ENCODE data around the gene GSN. TPM values are rescaled to one million over a fixed set of nuclear protein-coding genes. Genes with fewer than 3 reads are reported as not detected.

GSN gene
- total and polyA plus RNA-seq, 4 donors, result 133 to 468 (median 233) TPM

DNA sequence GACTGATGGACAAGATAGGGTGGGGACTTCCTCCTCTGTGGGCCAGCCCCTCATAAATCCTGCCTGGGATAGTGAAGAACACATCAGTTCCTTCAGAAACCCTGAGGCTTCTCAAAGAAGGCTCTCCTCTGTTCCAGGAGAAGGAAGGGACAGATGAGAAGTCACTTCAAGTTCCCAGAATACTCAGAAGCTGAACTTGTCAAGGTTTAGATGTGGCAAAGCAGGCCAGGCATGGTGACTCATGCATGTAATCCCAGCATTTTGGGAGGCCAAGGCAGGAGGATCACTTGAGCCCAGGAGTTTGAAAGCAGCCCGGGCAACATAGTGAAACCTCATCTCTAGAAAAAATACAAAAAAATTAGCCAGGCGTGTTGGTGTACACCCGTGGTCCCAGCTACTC is 63.6 kb downstream of the GSN start:
- Histone ChIP-seq H3K27ac (ENCODE audit: low read depth in 1 of 2, low read length in 1 of 2) (peak overlapping the region in 1 of 2 donors; percentile 60), H3K9ac (ENCODE audit: insufficient read depth in 1 of 2, low read length in 2 of 2) (no peak overlapping the region), H3K9me3 (ENCODE audit: control insufficient read depth in 4 of 4, insufficient read depth in 3 of 4, low read length in 3 of 4) (no peaks in the 10 kb centered on the region), H3K36me3 (ENCODE audit: control insufficient read depth in 4 of 4, insufficient read depth in 4 of 4, low read length in 4 of 4) (peaks cover 18 to 53% (median 25%) of the 10 kb centered on the region in 4 donors), H3K4me3 (no peak overlapping the region), H3K4me1 (ENCODE audit: control insufficient read depth in 5 of 5, insufficient read depth in 5 of 5, low read length in 5 of 5) (peaks cover 0 to 9% (median 0%) of the 10 kb centered on the region in 5 donors), H3K27me3 (ENCODE audit: control insufficient read depth in 3 of 3, insufficient read depth in 3 of 3, low read length in 2 of 3) (no peaks in the 10 kb centered on the region)
- TF ChIP-seq, protein P1, sequence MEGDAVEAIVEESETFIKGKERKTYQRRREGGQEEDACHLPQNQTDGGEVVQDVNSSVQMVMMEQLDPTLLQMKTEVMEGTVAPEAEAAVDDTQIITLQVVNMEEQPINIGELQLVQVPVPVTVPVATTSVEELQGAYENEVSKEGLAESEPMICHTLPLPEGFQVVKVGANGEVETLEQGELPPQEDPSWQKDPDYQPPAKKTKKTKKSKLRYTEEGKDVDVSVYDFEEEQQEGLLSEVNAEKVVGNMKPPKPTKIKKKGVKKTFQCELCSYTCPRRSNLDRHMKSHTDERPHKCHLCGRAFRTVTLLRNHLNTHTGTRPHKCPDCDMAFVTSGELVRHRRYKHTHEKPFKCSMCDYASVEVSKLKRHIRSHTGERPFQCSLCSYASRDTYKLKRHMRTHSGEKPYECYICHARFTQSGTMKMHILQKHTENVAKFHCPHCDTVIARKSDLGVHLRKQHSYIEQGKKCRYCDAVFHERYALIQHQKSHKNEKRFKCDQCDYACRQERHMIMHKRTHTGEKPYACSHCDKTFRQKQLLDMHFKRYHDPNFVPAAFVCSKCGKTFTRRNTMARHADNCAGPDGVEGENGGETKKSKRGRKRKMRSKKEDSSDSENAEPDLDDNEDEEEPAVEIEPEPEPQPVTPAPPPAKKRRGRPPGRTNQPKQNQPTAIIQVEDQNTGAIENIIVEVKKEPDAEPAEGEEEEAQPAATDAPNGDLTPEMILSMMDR (IDR thresholded peaks at IDR 0.05; ENCODE audit: control extremely low read depth, extremely low read depth), result no peak
- 77 to 89% methylated on average over 3 of the region's 3 CpGs for WGBS, 2 donors
- DNase-seq, result no peak
- ATAC-seq (ENCODE audit: insufficient read depth, low FRiP score), result no peak

DNA sequence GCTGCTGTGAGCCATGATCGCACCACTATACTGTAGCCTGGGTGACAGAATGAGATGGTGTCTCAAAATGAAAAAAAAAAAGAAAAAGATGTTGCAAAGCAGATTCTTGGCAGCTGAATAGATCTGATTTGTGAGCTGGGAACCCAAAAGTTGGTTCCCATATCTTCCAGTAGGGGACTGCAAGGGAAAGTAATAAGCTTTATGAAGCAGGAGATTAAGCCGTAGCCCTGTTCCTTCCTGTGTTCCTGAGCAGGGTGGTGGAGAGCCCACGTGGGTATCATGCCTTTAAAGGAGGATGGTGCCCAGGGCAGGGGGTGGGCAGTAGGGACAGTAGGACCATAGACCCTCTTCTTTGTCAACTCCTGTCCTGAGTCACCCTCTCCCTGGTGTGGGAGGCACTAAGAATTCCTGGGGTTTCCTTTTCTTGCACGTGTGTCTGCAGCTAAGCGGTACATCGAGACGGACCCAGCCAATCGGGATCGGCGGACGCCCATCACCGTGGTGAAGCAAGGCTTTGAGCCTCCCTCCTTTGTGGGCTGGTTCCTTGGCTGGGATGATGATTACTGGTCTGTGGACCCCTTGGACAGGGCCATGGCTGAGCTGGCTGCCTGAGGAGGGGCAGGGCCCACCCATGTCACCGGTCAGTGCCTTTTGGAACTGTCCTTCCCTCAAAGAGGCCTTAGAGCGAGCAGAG is 64.2 kb downstream of the GSN start:
- DNase-seq, result peak in 2 of 3 donors; percentile 78 to 81
- no peaks in the 10 kb centered on the region for H3K9me3 ChIP-seq (ENCODE audit: control insufficient read depth in 4 of 4, insufficient read depth in 3 of 4, low read length in 3 of 4)
- peaks cover 0 to 9% (median 0%) of the 10 kb centered on the region in 5 donors for H3K4me1 ChIP-seq (ENCODE audit: control insufficient read depth in 5 of 5, insufficient read depth in 5 of 5, low read length in 5 of 5)
- H3K27me3 ChIP-seq (ENCODE audit: control insufficient read depth in 3 of 3, insufficient read depth in 3 of 3, low read length in 2 of 3), result no peaks in the 10 kb centered on the region
- H3K27ac ChIP-seq (ENCODE audit: low read depth in 1 of 2, low read length in 1 of 2), result peak overlapping the region; percentile 60
- ATAC-seq (ENCODE audit: insufficient read depth, low FRiP score), result peak; percentile 15
- WGBS, 2 donors, result 71 to 80% methylated on average over 14 of the region's 14 CpGs
- TF ChIP-seq, protein P1 (IDR thresholded peaks at IDR 0.05; ENCODE audit: control extremely low read depth, extremely low read depth), result no peak
- no peak overlapping the region for H3K9ac ChIP-seq (ENCODE audit: insufficient read depth in 1 of 2, low read length in 2 of 2)
- H3K36me3 ChIP-seq (ENCODE audit: control insufficient read depth in 4 of 4, insufficient read depth in 4 of 4, low read length in 4 of 4), result peaks cover 12 to 53% (median 25%) of the 10 kb centered on the region in 4 donors
- no peak overlapping the region for H3K4me3 ChIP-seq

DNA sequence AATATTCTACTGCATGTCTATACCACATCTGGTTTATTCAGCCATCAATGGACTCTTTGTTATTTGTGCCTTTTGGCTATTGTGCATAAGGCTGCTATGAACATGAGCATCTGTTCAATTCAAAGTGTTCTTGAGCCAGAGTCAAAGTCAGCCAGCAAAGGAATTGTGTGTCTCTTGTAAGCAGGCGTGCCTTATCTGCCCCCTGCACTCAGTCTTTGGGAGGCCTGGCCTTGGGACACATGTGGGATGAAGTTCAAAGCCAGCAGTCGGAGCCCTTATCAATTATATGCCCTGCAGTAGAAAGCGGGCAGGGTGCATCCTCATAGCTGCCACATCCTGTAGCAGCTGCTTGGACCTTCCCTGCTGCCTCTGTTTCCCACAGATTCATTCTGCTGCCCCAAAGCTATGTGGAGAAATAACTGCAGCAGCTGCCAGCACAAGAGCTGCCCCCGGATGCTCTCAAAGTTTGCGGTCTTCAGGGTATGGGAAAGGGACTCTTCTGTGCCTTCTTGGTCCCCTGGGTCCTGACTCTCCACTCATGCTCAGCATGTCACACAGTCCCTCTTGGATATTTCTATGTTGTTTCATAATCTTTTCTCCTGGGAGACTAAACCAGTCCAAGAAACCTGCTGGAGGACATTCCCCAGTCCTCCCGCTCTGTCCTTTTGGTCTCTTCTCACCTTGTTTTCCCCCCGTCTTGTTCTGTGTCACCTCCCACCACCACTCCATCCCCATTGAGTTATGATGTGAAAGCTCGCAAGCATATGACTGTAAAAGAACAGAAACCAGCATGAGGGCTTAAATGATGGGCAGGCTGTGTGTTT is 66.2 kb downstream of the GSN start:
- no peak overlapping the region for H3K4me3 ChIP-seq
- no peak overlapping the region for H3K9ac ChIP-seq (ENCODE audit: insufficient read depth in 1 of 2, low read length in 2 of 2)
- WGBS, 2 donors, result 83 to 88% methylated on average over 8 of the region's 8 CpGs
- H3K9me3 ChIP-seq (ENCODE audit: control insufficient read depth in 4 of 4, insufficient read depth in 3 of 4, low read length in 3 of 4), result no peaks in the 10 kb centered on the region
- H3K27ac ChIP-seq (ENCODE audit: low read depth in 1 of 2, low read length in 1 of 2), result peak overlapping the region in 1 of 2 donors; percentile 45
- DNase-seq, result peak in 1 of 3 donors; percentile 42
- ATAC-seq (ENCODE audit: insufficient read depth, low FRiP score), result no peak
- peaks cover 0 to 9% (median 0%) of the 10 kb centered on the region in 5 donors for H3K4me1 ChIP-seq (ENCODE audit: control insufficient read depth in 5 of 5, insufficient read depth in 5 of 5, low read length in 5 of 5)
- peaks cover 11 to 47% (median 27%) of the 10 kb centered on the region in 4 donors for H3K36me3 ChIP-seq (ENCODE audit: control insufficient read depth in 4 of 4, insufficient read depth in 4 of 4, low read length in 4 of 4)
- no peaks in the 10 kb centered on the region for H3K27me3 ChIP-seq (ENCODE audit: control insufficient read depth in 3 of 3, insufficient read depth in 3 of 3, low read length in 2 of 3)
- TF ChIP-seq, protein P1 (IDR thresholded peaks at IDR 0.05; ENCODE audit: control extremely low read depth, extremely low read depth), result no peak
